GM12873 (cell line): Measurements from ENCODE around the gene SRSF7.

Experiments used
- TF ChIP-seq, protein P1 (sequence below): IDR thresholded peaks from 2 replicates; pipeline ENCODE4 v1.5.1; 2012; ENCODE audit warnings: low read depth, mild to moderate bottlenecking, moderate library complexity, low read length, control low read depth; ENCODE audit not compliant: insufficient read depth; ENCODE audit errors: missing control alignments

The SRSF7 gene

GRCh38 chr2:38751596-38752410, 642 bp upstream of the SRSF7 start:
- TF ChIP-seq, protein P1, sequence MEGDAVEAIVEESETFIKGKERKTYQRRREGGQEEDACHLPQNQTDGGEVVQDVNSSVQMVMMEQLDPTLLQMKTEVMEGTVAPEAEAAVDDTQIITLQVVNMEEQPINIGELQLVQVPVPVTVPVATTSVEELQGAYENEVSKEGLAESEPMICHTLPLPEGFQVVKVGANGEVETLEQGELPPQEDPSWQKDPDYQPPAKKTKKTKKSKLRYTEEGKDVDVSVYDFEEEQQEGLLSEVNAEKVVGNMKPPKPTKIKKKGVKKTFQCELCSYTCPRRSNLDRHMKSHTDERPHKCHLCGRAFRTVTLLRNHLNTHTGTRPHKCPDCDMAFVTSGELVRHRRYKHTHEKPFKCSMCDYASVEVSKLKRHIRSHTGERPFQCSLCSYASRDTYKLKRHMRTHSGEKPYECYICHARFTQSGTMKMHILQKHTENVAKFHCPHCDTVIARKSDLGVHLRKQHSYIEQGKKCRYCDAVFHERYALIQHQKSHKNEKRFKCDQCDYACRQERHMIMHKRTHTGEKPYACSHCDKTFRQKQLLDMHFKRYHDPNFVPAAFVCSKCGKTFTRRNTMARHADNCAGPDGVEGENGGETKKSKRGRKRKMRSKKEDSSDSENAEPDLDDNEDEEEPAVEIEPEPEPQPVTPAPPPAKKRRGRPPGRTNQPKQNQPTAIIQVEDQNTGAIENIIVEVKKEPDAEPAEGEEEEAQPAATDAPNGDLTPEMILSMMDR = no peak

GRCh38 chr2:38750011-38750890, 910 bp downstream of the SRSF7 start:
- TF ChIP-seq, protein P1 = no peak

- TF ChIP-seq, protein P1 = no peak
Observed at GRCh38 chr2:38748943-38749804, 2.0 kb downstream of the SRSF7 start.

DNA sequence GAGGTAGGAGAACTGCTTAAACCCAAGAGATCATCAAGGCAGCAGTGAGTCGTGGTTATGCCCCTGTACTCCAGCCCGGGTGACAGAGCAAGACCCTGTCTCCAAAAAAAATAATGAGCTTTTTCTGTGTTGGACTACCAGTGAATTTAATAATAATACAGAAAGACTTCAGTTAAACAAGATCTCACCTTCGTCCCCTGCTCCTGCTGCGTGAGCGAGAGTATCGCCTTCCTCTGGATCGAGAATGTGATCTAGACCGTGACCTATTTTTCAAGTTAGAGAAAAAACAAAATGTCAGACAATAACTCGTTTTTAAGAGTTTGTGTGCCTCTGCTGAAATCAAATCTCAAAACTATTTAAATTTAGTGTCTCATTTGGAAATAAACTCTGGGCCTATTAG, 2.8 kb downstream of the SRSF7 start:
- TF ChIP-seq, protein P1 = no peak

- TF ChIP-seq, protein P1 = no peak
Observed at GRCh38 chr2:38747819-38748218, 3.3 kb downstream of the SRSF7 start.

DNA sequence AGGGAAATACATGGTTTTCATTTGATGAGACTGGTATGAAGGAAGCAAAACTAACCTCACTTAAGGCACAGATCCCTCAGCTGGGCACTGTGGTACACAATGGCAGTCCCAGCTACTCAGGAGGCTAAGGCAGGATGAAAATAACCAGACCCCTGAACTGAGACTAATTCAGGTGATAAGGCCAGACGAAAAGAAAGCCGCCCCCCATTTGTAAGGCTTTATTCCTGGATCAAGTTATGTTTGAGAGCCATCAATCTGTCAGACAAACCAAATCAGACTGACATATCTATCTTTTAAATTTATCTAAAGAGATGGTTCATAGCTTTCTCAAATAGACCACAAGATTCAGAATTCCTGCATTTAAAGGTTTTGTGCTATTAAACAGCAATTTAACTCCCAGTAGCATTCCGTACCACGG, 4.1 kb downstream of the SRSF7 start:
- TF ChIP-seq, protein P1 = no peak

DNA sequence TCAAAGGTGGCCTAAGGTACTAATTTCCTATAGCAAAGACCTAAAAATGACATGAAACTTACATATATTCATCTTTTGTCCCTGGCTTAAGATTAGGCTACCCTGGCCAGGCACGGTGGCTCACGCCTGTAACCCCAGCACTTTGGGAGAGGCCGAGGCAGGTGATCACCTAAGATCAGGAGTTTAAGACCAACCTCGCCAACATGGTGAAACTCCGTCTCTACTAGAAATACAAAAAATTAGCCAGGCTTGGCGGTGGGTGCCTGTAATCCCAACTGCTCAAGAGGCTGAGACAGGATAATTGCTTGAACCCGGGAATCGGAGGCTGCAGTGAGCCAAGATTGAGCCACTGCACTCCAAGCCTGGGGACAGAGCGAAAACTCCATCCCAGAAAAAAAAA, 5.9 kb downstream of the SRSF7 start:
- TF ChIP-seq, protein P1 = no peak
